ENCODE data around the gene DNAH8.

GRCh38 chr6:38871741-38872568 is 156.8 kb downstream of the DNAH8 start:
- peak; percentile 40 to 77 (median 54) for TF ChIP-seq CTCF (IDR thresholded peaks at IDR 0.05 in 4 of 5, conservative IDR thresholded peaks at IDR 0.05 in 1 of 5)
- TF ChIP-seq POLR2A (IDR thresholded peaks at IDR 0.05), result no peak

Data from gastrocnemius medialis (tissue), 4 donors.